HEK293 (cell line): ENCODE measurements around the gene SPOCK1.
A peak's percentile ranks its signal among the peaks of the same experiment; 100 is the strongest.

Source experiments
- CTCF ChIA-PET: fragments of 350-600 bp; formaldehyde crosslinking; extraction: SDS; loops from one replicate; lab custom pipeline; 2021; ENCODE audit warnings: antibody characterized with exemption; lab: Yijun Ruan, JAX
- POLR2A ChIA-PET: fragments of 300-600 bp; formaldehyde crosslinking; extraction: SDS; loops from one replicate; lab custom pipeline; 2020; ENCODE audit warnings: antibody characterized with exemption, inconsistent platforms; lab: Yijun Ruan, JAX
- H3K27ac ChIP-seq: fragments of 200-500 bp; sonication (Bioruptor generic); 2 replicates; pipeline ENCODE4 v1.5.1; 2014; ENCODE audit warnings: low read depth, low read length, control low read depth, inconsistent platforms; ENCODE audit errors: extremely low read depth
- H3K36me3 ChIP-seq, 2 experiments: fragments of 200-500 bp in 1 of 2; sonication (Bioruptor generic) in 1 of 2; 1 replicate in 1 of 2; 2 replicates in 1 of 2; pipeline ENCODE4 v1.5.1; 2014 to 2017; ENCODE audit warnings: inconsistent platforms in 2 of 2, low read length in 2 of 2; ENCODE audit not compliant: control insufficient read depth in 2 of 2, insufficient read depth in 1 of 2
- H3K4me1 ChIP-seq: fragments of 200-500 bp; sonication (Bioruptor generic); 2 replicates; pipeline ENCODE4 v1.5.1; 2014; ENCODE audit warnings: mild to moderate bottlenecking, low read length, inconsistent platforms; ENCODE audit not compliant: control insufficient read depth, insufficient read depth
- H3K4me3 ChIP-seq: 2 replicates; pipeline ENCODE4 v1.5.1; 2011; ENCODE audit warnings: low read depth, mild to moderate bottlenecking, control low read depth, low read length, moderate library complexity
- H3K9me3 ChIP-seq: fragments of 200-500 bp; sonication (Bioruptor generic); 2 replicates; pipeline ENCODE4 v1.5.1; 2014; ENCODE audit warnings: low read depth, low read length, inconsistent platforms; ENCODE audit not compliant: control insufficient read depth, insufficient read depth
- KLF8 ChIP-seq: fragments of 450-650 bp; formaldehyde crosslinking; IDR thresholded peaks from 2 replicates; pipeline ENCODE4 v1.5.1; 2016; ENCODE audit warnings: missing biosample characterization, missing genetic modification characterization
- PRDM1 ChIP-seq: fragments of 450-650 bp; formaldehyde crosslinking; IDR thresholded peaks from 2 replicates; pipeline ENCODE4; 2016; ENCODE audit warnings: missing biosample characterization, missing genetic modification characterization
- SETDB1 ChIP-seq: IDR thresholded peaks from one replicate; pipeline ENCODE4 v1.6.1; 2017; ENCODE audit warnings: mild to moderate bottlenecking, low read length, moderate library complexity, mixed read lengths; ENCODE audit not compliant: insufficient read length
- TRIM28 ChIP-seq: IDR thresholded peaks from 2 replicates; pipeline ENCODE4 v1.6.1; 2011; ENCODE audit warnings: low read length, control low read depth, borderline replicate concordance
- ZNF23 ChIP-seq: fragments of 450-650 bp; formaldehyde crosslinking; IDR thresholded peaks from 2 replicates; pipeline ENCODE4 v1.5.1; 2016; ENCODE audit warnings: missing biosample characterization, missing genetic modification characterization, borderline replicate concordance
- ZNF585B ChIP-seq: fragments of 450-650 bp; formaldehyde crosslinking; IDR thresholded peaks from 2 replicates; pipeline ENCODE4 v1.5.1; 2016; ENCODE audit warnings: missing biosample characterization, missing genetic modification characterization
- ZNF837 ChIP-seq: fragments of 450-650 bp; formaldehyde crosslinking; IDR thresholded peaks from 2 replicates; pipeline ENCODE4 v1.5.1; 2016; ENCODE audit warnings: missing biosample characterization, missing genetic modification characterization
- TF ChIP-seq, protein P1 (sequence below): sonication (generic); formaldehyde crosslinking; IDR thresholded peaks from 2 replicates; pipeline ENCODE4 v1.8.1; 2022; ENCODE audit warnings: mild to moderate bottlenecking, moderate library complexity, missing genetic modification reagents
- TF ChIP-seq, protein P2 (sequence below): fragments of 450-650 bp; formaldehyde crosslinking; IDR thresholded peaks from 2 replicates; pipeline ENCODE4 v1.5.1; 2016; ENCODE audit warnings: missing biosample characterization, missing genetic modification characterization, low read depth
- TF ChIP-seq, protein P3 (sequence below): fragments of 450-650 bp; formaldehyde crosslinking; IDR thresholded peaks from 2 replicates; pipeline ENCODE4 v1.5.1; 2016; ENCODE audit warnings: missing biosample characterization, missing genetic modification characterization
- TF ChIP-seq, protein P4 (sequence below): fragments of 450-650 bp; formaldehyde crosslinking; IDR thresholded peaks from 2 replicates; pipeline ENCODE4 v1.5.1; 2016; ENCODE audit warnings: missing biosample characterization, missing genetic modification characterization
- TF ChIP-seq, protein P5 (sequence below): fragments of 450-650 bp; formaldehyde crosslinking; IDR thresholded peaks from 2 replicates; pipeline ENCODE4 v1.5.1; 2016; ENCODE audit warnings: missing biosample characterization, missing genetic modification characterization, borderline replicate concordance
- TF ChIP-seq, protein P6 (sequence below): fragments of 450-650 bp; formaldehyde crosslinking; IDR thresholded peaks from 2 replicates; pipeline ENCODE4; 2016; ENCODE audit warnings: missing biosample characterization, missing genetic modification characterization

Gene SPOCK1

DNA sequence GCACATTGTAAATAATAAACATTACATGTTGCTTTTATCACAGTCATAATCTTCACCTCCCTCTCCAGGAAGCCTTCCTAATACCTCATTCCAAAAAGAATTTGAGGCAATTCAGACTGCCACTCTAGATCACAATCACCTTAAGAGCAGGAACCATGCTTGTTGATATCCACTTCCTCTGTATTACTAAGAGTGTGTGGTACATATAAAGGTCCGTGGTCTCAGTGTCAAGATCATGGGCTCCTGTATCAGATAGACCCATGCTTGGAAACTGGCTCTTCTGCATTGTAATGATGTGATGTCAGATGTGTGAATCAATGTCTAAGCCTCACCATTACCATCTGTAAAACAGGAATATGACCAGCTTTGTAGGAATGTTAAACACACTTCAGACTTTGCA, 114.1 kb downstream of the SPOCK1 start (continued):
- TF ChIP-seq, protein P1, sequence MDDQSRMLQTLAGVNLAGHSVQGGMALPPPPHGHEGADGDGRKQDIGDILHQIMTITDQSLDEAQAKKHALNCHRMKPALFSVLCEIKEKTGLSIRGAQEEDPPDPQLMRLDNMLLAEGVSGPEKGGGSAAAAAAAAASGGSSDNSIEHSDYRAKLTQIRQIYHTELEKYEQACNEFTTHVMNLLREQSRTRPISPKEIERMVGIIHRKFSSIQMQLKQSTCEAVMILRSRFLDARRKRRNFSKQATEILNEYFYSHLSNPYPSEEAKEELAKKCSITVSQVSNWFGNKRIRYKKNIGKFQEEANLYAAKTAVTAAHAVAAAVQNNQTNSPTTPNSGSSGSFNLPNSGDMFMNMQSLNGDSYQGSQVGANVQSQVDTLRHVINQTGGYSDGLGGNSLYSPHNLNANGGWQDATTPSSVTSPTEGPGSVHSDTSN (CRISPR knock-in tag), result no peak

DNA sequence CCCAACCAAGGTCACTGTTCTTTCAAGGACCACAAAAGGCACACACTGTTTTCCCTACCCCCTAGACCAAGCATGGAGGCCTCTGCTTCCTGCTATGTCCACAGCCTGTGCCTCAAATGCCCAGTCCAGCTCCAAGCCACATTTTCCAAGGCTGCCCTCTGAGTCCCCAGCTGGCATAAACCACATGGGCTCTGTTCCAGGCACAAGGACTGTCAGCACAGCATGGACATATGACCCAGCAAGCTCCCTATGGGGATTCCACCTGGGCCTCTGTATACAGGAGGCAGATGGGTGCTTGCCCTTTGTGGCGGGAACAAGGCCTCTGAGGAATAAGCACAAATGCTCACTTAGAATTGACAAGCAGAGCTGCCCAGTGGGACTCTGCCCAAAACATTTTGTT, 115.2 kb downstream of the SPOCK1 start:
- Histone ChIP-seq H3K4me3 (no peak overlapping the region), H3K27ac (no peak overlapping the region), H3K36me3 (no peaks in the 10 kb centered on the region), H3K4me1 (no peaks in the 10 kb centered on the region), H3K9me3 (no peaks in the 10 kb centered on the region)
- TF ChIP-seq, protein P2, sequence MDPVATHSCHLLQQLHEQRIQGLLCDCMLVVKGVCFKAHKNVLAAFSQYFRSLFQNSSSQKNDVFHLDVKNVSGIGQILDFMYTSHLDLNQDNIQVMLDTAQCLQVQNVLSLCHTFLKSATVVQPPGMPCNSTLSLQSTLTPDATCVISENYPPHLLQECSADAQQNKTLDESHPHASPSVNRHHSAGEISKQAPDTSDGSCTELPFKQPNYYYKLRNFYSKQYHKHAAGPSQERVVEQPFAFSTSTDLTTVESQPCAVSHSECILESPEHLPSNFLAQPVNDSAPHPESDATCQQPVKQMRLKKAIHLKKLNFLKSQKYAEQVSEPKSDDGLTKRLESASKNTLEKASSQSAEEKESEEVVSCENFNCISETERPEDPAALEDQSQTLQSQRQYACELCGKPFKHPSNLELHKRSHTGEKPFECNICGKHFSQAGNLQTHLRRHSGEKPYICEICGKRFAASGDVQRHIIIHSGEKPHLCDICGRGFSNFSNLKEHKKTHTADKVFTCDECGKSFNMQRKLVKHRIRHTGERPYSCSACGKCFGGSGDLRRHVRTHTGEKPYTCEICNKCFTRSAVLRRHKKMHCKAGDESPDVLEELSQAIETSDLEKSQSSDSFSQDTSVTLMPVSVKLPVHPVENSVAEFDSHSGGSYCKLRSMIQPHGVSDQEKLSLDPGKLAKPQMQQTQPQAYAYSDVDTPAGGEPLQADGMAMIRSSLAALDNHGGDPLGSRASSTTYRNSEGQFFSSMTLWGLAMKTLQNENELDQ, result no peak
- TF ChIP-seq, protein P3, sequence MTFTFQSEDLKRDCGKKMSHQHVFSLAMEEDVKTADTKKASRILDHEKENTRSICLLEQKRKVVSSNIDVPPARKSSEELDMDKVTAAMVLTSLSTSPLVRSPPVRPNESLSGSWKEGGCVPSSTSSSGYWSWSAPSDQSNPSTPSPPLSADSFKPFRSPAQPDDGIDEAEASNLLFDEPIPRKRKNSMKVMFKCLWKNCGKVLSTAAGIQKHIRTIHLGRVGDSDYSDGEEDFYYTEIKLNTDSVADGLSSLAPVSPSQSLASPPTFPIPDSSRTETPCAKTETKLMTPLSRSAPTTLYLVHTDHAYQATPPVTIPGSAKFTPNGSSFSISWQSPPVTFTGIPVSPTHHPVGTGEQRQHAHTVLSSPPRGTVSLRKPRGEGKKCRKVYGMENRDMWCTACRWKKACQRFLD (tag by site-specific recombination), result no peak
- TF ChIP-seq ZNF23 (tag by site-specific recombination), result no peak
- TF ChIP-seq, protein P4, sequence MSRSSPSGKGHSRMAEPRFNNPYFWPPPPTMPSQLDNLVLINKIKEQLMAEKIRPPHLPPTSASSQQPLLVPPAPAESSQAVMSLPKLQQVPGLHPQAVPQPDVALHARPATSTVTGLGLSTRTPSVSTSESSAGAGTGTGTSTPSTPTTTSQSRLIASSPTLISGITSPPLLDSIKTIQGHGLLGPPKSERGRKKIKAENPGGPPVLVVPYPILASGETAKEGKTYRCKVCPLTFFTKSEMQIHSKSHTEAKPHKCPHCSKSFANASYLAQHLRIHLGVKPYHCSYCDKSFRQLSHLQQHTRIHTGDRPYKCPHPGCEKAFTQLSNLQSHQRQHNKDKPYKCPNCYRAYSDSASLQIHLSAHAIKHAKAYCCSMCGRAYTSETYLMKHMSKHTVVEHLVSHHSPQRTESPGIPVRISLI, result no peak
- TF ChIP-seq, protein P5, sequence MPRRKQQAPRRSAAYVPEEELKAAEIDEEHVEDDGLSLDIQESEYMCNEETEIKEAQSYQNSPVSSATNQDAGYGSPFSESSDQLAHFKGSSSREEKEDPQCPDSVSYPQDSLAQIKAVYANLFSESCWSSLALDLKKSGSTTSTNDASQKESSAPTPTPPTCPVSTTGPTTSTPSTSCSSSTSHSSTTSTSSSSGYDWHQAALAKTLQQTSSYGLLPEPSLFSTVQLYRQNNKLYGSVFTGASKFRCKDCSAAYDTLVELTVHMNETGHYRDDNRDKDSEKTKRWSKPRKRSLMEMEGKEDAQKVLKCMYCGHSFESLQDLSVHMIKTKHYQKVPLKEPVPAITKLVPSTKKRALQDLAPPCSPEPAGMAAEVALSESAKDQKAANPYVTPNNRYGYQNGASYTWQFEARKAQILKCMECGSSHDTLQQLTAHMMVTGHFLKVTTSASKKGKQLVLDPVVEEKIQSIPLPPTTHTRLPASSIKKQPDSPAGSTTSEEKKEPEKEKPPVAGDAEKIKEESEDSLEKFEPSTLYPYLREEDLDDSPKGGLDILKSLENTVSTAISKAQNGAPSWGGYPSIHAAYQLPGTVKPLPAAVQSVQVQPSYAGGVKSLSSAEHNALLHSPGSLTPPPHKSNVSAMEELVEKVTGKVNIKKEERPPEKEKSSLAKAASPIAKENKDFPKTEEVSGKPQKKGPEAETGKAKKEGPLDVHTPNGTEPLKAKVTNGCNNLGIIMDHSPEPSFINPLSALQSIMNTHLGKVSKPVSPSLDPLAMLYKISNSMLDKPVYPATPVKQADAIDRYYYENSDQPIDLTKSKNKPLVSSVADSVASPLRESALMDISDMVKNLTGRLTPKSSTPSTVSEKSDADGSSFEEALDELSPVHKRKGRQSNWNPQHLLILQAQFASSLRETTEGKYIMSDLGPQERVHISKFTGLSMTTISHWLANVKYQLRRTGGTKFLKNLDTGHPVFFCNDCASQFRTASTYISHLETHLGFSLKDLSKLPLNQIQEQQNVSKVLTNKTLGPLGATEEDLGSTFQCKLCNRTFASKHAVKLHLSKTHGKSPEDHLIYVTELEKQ (tag by site-specific recombination), result no peak
- TF ChIP-seq, protein P6, sequence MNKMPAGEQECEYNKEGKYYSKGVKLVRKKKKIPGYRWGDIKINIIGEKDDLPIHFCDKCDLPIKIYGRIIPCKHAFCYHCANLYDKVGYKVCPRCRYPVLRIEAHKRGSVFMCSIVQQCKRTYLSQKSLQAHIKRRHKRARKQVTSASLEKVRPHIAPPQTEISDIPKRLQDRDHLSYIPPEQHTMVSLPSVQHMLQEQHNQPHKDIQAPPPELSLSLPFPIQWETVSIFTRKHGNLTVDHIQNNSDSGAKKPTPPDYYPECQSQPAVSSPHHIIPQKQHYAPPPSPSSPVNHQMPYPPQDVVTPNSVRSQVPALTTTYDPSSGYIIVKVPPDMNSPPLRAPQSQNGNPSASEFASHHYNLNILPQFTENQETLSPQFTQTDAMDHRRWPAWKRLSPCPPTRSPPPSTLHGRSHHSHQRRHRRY (tag by site-specific recombination), result no peak
- TF ChIP-seq PRDM1, result no peak
- TF ChIP-seq KLF8 (tag by site-specific recombination), result no peak
- ChIA-PET CTCF (interaction anchor here (0.6 to 1.2 kb wide), 3 partner anchors 8 to 127 kb away, joined by 3 to 4 read pairs (median 3); no protein-coding TSS in a partner anchor), POLR2A (no interaction called here)

DNA sequence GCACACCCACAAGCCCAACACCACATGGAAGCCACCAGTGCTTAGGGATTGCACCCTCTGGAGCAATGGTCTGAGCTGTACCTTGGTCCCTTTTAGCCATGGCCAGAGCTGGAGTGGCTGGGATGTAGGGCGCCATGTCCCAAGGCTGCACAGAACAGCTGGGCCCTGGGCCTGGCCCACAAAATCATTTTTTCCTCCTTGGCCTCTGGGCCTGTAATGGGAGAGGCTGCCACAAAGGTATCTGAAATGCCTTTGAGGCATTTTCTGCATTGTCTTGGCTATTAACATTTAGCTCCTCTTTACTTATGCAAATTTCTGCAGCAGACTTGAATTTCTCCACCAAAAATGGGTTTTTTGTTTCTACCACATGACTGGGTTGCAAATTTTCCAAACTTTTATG, 117.6 kb downstream of the SPOCK1 start:
- Histone ChIP-seq H3K36me3 (no peaks in the 10 kb centered on the region), H3K27ac (no peak overlapping the region), H3K9me3 (no peaks in the 10 kb centered on the region), H3K4me3 (no peak overlapping the region), H3K4me1 (no peaks in the 10 kb centered on the region)
- TF ChIP-seq TRIM28, result peak; percentile 58; the same call in 1 of the 2 replicates
- no peak for TF ChIP-seq ZNF837 (tag by site-specific recombination)
- TF ChIP-seq SETDB1, result peak; percentile 81
- peak; percentile 95 for TF ChIP-seq ZNF585B (tag by site-specific recombination)
- POLR2A ChIA-PET, result no interaction called here
- CTCF ChIA-PET, result interaction anchor here (0.7 kb wide), 1 partner anchor 14 kb away, joined by 4 read pairs; no protein-coding TSS in a partner anchor
